Measurements from ENCODE around the gene P2RX2. TPM values are rescaled to one million over a fixed set of nuclear protein-coding genes. Genes with fewer than 3 reads are reported as not detected.

Gene P2RX2
- total RNA-seq, 1 donor from 2014 or later: not detected

DNA sequence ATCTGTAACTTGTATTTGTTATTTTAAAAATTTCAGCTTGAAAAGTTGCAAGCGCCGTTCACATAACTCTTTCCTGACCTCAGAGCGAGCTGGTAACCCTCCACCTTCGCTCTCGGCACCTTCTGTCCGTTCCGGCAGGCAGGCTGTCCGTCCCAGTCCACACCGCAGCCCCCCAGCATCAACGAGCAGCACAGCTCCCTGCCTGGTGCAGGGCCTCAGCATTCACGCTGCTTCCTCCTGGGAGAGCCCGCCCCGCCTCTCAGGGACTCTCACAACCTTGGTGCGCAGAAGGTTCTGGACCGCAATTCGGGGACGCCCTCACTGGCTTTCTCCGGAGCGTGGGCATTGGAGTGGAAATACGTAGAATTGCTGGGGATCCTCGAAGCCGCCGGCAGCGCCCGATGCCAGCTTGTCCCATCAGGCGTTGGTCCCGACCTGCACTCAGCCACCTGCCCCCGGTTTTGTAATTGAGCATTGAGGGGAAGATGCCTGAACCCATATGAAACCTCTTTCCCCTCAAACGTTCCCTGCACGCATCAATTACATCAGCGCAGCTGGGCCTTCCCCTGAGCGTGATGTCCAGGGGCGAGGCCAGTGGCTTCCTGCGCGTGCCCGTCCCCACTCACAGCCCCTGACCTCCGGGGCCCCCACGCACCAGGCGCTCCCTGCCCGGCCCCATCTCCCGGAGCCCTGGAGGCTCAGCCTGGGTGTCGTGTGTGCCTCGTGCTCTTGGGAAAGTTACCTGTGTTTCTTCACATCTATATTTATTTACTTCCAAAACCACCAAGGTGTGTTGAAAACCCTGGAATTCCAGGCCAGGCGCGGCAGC, 27.3 kb upstream of the P2RX2 start:
- Histone ChIP-seq H3K4me3 (ENCODE audit: low read depth, low read length) (no peak overlapping the region), H3K36me3 (ENCODE audit: control insufficient read depth, insufficient read depth, low read length) (no peaks in the 10 kb centered on the region), H3K27me3 (ENCODE audit: control insufficient read depth, insufficient read depth, low read length) (peaks cover 21% of the 10 kb centered on the region)
- no peak for DNase-seq (ENCODE audit: low read depth)
- TF ChIP-seq, protein P1, sequence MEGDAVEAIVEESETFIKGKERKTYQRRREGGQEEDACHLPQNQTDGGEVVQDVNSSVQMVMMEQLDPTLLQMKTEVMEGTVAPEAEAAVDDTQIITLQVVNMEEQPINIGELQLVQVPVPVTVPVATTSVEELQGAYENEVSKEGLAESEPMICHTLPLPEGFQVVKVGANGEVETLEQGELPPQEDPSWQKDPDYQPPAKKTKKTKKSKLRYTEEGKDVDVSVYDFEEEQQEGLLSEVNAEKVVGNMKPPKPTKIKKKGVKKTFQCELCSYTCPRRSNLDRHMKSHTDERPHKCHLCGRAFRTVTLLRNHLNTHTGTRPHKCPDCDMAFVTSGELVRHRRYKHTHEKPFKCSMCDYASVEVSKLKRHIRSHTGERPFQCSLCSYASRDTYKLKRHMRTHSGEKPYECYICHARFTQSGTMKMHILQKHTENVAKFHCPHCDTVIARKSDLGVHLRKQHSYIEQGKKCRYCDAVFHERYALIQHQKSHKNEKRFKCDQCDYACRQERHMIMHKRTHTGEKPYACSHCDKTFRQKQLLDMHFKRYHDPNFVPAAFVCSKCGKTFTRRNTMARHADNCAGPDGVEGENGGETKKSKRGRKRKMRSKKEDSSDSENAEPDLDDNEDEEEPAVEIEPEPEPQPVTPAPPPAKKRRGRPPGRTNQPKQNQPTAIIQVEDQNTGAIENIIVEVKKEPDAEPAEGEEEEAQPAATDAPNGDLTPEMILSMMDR (IDR thresholded peaks at IDR 0.05; ENCODE audit: insufficient read depth, low read length, poor library complexity, severe bottlenecking): no peak

DNA sequence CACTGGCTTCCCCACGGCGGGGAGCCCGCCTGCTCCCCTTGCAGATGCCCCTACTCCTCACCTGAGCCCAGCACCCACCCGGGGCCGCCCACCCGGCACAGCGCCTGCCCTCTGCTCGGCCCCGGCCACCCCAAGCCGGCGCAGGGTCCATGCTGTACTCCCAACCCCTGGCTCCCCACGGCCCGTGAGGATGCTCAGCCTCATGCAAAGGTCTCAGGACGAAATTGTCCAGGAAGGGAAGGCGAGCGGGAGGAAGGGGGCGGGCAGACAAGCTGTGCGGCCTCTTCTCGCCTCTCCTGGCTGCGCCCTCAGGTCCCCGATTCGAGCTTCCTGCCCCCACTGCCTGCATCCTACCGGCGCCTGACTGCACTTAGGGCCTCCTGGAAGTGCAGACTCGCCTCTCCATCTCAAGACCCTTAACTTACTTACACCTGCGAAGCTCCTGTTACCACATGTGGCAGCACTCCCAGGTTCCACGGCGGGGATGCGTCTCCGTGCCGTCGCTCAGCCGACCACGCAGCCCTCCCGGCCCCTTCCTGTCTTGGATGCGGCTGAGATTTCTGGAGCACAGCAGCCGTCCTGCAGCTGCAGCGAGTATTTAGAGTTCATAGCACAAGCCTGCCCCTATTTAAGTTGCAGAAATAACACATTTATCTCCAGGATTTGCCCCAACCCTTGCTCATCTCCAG, 26.1 kb upstream of the P2RX2 start:
- no peak overlapping the region for H3K4me3 ChIP-seq (ENCODE audit: low read depth, low read length)
- TF ChIP-seq, protein P1 (IDR thresholded peaks at IDR 0.05; ENCODE audit: insufficient read depth, low read length, poor library complexity, severe bottlenecking): no peak
- no peaks in the 10 kb centered on the region for H3K36me3 ChIP-seq (ENCODE audit: control insufficient read depth, insufficient read depth, low read length)
- H3K27me3 ChIP-seq (ENCODE audit: control insufficient read depth, insufficient read depth, low read length): peaks cover 18% of the 10 kb centered on the region
- DNase-seq (ENCODE audit: low read depth): no peak

DNA sequence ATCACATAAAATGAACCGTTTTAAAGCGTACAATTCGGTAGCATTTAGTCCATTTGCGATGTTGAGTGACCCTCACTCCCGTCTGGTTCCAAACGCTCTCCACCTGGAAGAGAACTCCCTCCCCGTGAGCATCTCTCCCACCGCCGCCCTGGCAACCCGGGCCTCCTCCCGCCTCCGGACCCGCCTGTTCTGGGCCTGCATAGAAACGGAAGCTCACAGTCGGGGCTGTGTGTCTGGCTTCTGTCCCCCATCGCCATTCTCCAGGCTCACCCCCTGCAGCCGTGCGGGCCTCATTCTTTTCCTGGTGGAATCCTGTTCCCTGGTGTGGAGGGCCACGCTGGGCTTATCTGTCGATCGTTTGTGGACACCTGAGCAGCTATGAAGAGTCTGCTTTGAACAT, 25.5 kb upstream of the P2RX2 start:
- Histone ChIP-seq H3K27me3 (ENCODE audit: control insufficient read depth, insufficient read depth, low read length) (peaks cover 18% of the 10 kb centered on the region), H3K36me3 (ENCODE audit: control insufficient read depth, insufficient read depth, low read length) (no peaks in the 10 kb centered on the region), H3K4me3 (ENCODE audit: low read depth, low read length) (no peak overlapping the region)
- DNase-seq (ENCODE audit: low read depth): no peak
- TF ChIP-seq, protein P1 (IDR thresholded peaks at IDR 0.05; ENCODE audit: insufficient read depth, low read length, poor library complexity, severe bottlenecking): no peak

DNA sequence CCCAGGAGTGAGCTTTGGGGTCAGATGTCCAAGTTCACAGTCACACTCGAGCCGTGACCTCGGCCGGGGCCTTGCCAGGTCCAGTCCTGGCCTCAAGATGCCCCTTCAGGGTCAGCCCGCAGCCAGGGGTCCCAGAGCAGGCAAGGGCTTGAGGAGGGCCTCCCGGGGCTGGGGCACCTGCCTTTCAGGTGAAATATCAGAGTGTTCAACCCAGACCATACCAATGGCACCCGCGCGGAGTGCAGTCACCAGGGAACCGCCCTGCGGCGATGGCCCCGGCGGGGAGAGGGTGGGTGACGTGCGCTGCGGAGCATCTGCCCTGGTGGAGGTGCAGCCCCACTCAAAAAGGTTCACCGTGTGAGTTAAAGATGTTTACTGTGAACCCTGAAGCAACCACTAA, 25.1 kb upstream of the P2RX2 start:
- no peak for DNase-seq (ENCODE audit: low read depth)
- TF ChIP-seq, protein P1 (IDR thresholded peaks at IDR 0.05; ENCODE audit: insufficient read depth, low read length, poor library complexity, severe bottlenecking): no peak
- Histone ChIP-seq H3K36me3 (ENCODE audit: control insufficient read depth, insufficient read depth, low read length) (no peaks in the 10 kb centered on the region), H3K27me3 (ENCODE audit: control insufficient read depth, insufficient read depth, low read length) (peaks cover 15% of the 10 kb centered on the region), H3K4me3 (ENCODE audit: low read depth, low read length) (no peak overlapping the region)

DNA sequence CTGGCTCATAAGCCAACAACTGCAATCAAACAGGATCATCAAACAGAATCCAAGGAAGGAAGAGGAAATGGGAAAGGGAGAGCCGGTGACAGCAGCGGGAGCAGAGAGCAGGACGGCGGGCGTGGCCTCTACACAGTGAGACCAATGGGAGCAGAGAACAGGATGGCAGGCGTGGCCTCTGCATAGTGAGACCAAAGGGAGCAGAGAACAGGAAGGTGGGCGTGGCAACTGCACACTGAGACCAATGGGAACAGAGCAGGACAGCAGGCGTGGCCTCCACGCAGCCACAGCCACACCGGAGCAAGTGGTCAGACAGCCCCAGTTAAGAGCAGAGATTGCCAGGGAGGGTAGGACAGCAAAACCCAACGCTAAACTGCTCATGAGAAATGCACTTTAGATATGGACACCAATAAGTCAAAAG, 24.6 kb upstream of the P2RX2 start:
- DNase-seq (ENCODE audit: low read depth): peak; percentile 86
- TF ChIP-seq, protein P1 (IDR thresholded peaks at IDR 0.05; ENCODE audit: insufficient read depth, low read length, poor library complexity, severe bottlenecking): no peak
- Histone ChIP-seq H3K4me3 (ENCODE audit: low read depth, low read length) (no peak overlapping the region), H3K36me3 (ENCODE audit: control insufficient read depth, insufficient read depth, low read length) (no peaks in the 10 kb centered on the region), H3K27me3 (ENCODE audit: control insufficient read depth, insufficient read depth, low read length) (peaks cover 12% of the 10 kb centered on the region)

All from kidney epithelial cell (primary cell).